HepG2 (cell line): Measurements from ENCODE around the gene LRIT2.

Source experiments
- JUNB ChIP-seq: sonication (generic); formaldehyde crosslinking; IDR thresholded peaks from 2 replicates; pipeline ENCODE4 v1.8.0; 2022; ENCODE audit warnings: missing genetic modification reagents, mild to moderate bottlenecking, borderline replicate concordance
- NKX3-1 ChIP-seq: sonication (generic); formaldehyde crosslinking; IDR thresholded peaks from 2 replicates; pipeline ENCODE4 v1.5.0; 2020; ENCODE audit warnings: missing genetic modification reagents
- TGIF2 ChIP-seq: IDR thresholded peaks from 2 replicates; pipeline ENCODE4 v1.6.1; 2016; ENCODE audit warnings: control low read depth, missing compliant biosample characterization
- ZSCAN9 ChIP-seq: IDR thresholded peaks from 2 replicates; pipeline ENCODE4 v1.6.1; 2016; ENCODE audit warnings: borderline replicate concordance

DNA sequence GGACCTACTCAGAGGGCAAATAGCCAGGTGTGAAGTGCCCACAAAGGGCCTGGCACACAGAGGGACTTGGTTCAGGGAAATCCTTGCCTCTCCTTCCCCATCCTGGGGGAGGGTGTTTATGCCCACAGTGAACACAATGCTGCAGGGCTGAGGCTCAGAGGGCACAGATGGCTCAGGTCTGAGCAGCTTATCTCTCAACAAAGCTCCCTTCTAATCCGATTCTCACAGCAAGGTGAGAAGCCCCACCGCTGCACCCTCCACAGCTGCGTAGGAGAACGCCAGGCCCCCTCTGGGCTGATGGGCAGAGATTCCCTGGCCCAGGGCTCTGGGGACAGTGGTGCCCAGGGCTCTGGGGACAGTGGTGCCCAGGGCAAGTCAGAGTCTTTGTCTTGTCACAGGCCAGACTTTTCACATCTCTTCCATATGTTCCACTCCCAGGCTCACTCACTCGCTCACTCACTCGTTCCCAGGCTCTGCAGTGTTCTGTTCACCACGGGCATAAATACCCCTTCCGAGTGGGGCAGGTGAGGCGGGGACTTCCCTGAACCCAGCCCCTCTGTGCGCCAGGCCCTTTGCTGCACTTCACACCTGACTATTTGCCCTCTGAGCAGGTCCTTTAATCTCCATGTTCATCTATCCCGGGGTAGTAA lies 39.7 kb downstream of the LRIT2 start:
- TF ChIP-seq TGIF2, result no peak
- TF ChIP-seq JUNB (CRISPR knock-in tag), result no peak
- no peak for TF ChIP-seq NKX3-1 (CRISPR knock-in tag)
- TF ChIP-seq ZSCAN9, result no peak
